ENCODE measurements around the gene VPS4B. TPM values are rescaled to one million over a fixed set of nuclear protein-coding genes. Genes with fewer than 3 reads are reported as not detected.

Gene VPS4B
- polyA plus RNA-seq, 2 of the 4 experiments (the other 2 are of a cell fraction): 21.8 to 24.2 TPM

DNA sequence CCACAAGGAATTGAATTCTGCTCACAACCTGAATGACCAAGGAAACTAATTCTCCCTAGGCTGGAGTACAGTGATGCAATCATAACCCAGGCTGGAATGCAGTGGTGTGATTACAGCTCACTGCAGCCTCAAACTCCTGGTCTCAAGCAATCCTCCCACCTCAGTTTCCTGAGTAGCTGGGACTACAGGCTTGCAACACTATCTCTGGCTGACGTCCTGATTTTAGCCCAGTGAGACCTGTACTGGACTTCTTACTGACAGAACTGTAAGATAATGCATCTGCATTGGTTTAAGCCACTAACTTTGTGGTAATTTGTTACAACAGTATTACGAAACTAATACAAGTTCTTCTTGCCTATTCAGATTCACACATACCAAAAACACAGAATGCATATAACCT, 45.7 kb downstream of the VPS4B start:
- Histone ChIP-seq H3K27ac (no peak overlapping the region), H3K9me3 (no peaks in the 10 kb centered on the region), H3K4me1 (0 out of 3 replicates have a peak, but pooled peaks cover 4% of the 10 kb centered on the region), H3K4me2 (no peak overlapping the region), H3K4me3 (no peak overlapping the region)
- DNase-seq (ENCODE audit: low read depth in 1 of 2, low spot score in 1 of 2) (no peak), FAIRE-seq (no peak), ATAC-seq (no peak)
- TF ChIP-seq MYC (IDR thresholded peaks at IDR 0.05; ENCODE audit: borderline replicate concordance, low read length) (no peak), TP53 (CRISPR knock-in tag; IDR thresholded peaks at IDR 0.05) (no peak), KDM1A (IDR thresholded peaks at IDR 0.05; ENCODE audit: low read depth) (no peak), BHLHE40 (IDR thresholded peaks at IDR 0.05; ENCODE audit: low read depth, low read length) (no peak), HEYL (CRISPR knock-in tag; IDR thresholded peaks at IDR 0.05) (no peak), NFE2L2 (conservative IDR thresholded peaks at IDR 0.05; ENCODE audit: low read length) (no peak), POLR2AphosphoS2 (conservative IDR thresholded peaks at IDR 0.05; ENCODE audit: low read length) (no peak), RFX5 (IDR thresholded peaks at IDR 0.05) (no peak), SREBF2 (IDR thresholded peaks at IDR 0.05) (no peak), RAD21 (conservative IDR thresholded peaks at IDR 0.05 in 1 of 2, IDR thresholded peaks at IDR 0.05 in 1 of 2) (no peak), RNF2 (IDR thresholded peaks at IDR 0.05; ENCODE audit: borderline replicate concordance, low read depth) (no peak), ELK1 (IDR thresholded peaks at IDR 0.05; ENCODE audit: low read depth, low read length) (no peak), EHF (CRISPR knock-in tag; IDR thresholded peaks at IDR 0.05) (no peak), HDAC2 (IDR thresholded peaks at IDR 0.05) (no peak)
- TF ChIP-seq, protein P1, sequence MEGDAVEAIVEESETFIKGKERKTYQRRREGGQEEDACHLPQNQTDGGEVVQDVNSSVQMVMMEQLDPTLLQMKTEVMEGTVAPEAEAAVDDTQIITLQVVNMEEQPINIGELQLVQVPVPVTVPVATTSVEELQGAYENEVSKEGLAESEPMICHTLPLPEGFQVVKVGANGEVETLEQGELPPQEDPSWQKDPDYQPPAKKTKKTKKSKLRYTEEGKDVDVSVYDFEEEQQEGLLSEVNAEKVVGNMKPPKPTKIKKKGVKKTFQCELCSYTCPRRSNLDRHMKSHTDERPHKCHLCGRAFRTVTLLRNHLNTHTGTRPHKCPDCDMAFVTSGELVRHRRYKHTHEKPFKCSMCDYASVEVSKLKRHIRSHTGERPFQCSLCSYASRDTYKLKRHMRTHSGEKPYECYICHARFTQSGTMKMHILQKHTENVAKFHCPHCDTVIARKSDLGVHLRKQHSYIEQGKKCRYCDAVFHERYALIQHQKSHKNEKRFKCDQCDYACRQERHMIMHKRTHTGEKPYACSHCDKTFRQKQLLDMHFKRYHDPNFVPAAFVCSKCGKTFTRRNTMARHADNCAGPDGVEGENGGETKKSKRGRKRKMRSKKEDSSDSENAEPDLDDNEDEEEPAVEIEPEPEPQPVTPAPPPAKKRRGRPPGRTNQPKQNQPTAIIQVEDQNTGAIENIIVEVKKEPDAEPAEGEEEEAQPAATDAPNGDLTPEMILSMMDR (IDR thresholded peaks at IDR 0.05): no peak
- TF ChIP-seq, protein P2, sequence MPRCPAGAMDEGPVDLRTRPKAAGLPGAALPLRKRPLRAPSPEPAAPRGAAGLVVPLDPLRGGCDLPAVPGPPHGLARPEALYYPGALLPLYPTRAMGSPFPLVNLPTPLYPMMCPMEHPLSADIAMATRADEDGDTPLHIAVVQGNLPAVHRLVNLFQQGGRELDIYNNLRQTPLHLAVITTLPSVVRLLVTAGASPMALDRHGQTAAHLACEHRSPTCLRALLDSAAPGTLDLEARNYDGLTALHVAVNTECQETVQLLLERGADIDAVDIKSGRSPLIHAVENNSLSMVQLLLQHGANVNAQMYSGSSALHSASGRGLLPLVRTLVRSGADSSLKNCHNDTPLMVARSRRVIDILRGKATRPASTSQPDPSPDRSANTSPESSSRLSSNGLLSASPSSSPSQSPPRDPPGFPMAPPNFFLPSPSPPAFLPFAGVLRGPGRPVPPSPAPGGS (IDR thresholded peaks at IDR 0.05): no peak
- TF ChIP-seq, protein P3, sequence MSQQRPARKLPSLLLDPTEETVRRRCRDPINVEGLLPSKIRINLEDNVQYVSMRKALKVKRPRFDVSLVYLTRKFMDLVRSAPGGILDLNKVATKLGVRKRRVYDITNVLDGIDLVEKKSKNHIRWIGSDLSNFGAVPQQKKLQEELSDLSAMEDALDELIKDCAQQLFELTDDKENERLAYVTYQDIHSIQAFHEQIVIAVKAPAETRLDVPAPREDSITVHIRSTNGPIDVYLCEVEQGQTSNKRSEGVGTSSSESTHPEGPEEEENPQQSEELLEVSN (IDR thresholded peaks at IDR 0.05; ENCODE audit: borderline replicate concordance, low read depth): no peak
- ChIA-PET CTCF (interaction anchor here (1.1 kb wide), 1 partner anchor 63 kb away, joined by 3 read pairs; no protein-coding TSS in a partner anchor), POLR2A (no interaction called here)
- WGBS (ENCODE audit: missing lambda C conversion rate): 55% methylated on average over 2 of the region's 2 CpGs

GRCh38 chr18:63374540-63374939, 47.7 kb downstream of the VPS4B start:
- FAIRE-seq (no peak), DNase-seq (ENCODE audit: low read depth in 1 of 2, low spot score in 1 of 2) (no peak), ATAC-seq (no peak)
- POLR2A ChIA-PET: no interaction called here
- Histone ChIP-seq H3K4me1 (0 out of 3 replicates have a peak, but pooled peaks cover 4% of the 10 kb centered on the region), H3K9me3 (no peaks in the 10 kb centered on the region), H3K4me2 (no peak overlapping the region), H3K27ac (no peak overlapping the region), H3K4me3 (no peak overlapping the region)
- CTCF ChIA-PET: no interaction called here
- WGBS (ENCODE audit: missing lambda C conversion rate): 88% methylated on average over 1 of the region's 1 CpG
- TF ChIP-seq, protein P2 (IDR thresholded peaks at IDR 0.05): no peak
- TF ChIP-seq ZSCAN20 (CRISPR knock-in tag; IDR thresholded peaks at IDR 0.05): no peak
- no peak for TF ChIP-seq CHD4 (IDR thresholded peaks at IDR 0.05; ENCODE audit: borderline replicate concordance)
- TF ChIP-seq, protein P1 (IDR thresholded peaks at IDR 0.05): no peak
- TF ChIP-seq HOXB13 (CRISPR knock-in tag; IDR thresholded peaks at IDR 0.05; ENCODE audit: low read depth): no peak
- no peak for TF ChIP-seq ELK1 (IDR thresholded peaks at IDR 0.05; ENCODE audit: low read depth, low read length)
- no peak for TF ChIP-seq NR3C1 (IDR thresholded peaks at IDR 0.05)
- TF ChIP-seq POLR2A (IDR thresholded peaks at IDR 0.05; ENCODE audit: low read length): no peak
- TF ChIP-seq, protein P3 (IDR thresholded peaks at IDR 0.05; ENCODE audit: borderline replicate concordance, low read depth): no peak
- no peak for TF ChIP-seq CEBPB (IDR thresholded peaks at IDR 0.05)
- no peak for TF ChIP-seq RCOR1 (IDR thresholded peaks at IDR 0.05; ENCODE audit: low read depth, low read length)
